Endothelial cell of umbilical vein (primary cell): ENCODE data around the gene RNF32. TPM values are rescaled to one million over a fixed set of nuclear protein-coding genes. Genes with fewer than 3 reads are reported as not detected.

ENCODE experiments used
- BruUV-seq: library from RNA; stranded (reverse); fragments of 400-500 nt; replicated peaks from 2 replicates; lab custom pipeline; 2021; lab: Mats Ljungman, UMichigan
- CTCF ChIA-PET: fragments of 300-600, 350-600 bp; sonication (Branson Sonifier 250); formaldehyde crosslinking; loops from one replicate; lab custom pipeline; 2021; ENCODE audit warnings: antibody characterized with exemption, inconsistent platforms; lab: Charles Lee
- POLR2A ChIA-PET: fragments of 300-600, 350-600 bp; sonication (Branson Sonifier 250); formaldehyde crosslinking; loops from one replicate; lab custom pipeline; 2021; ENCODE audit warnings: antibody characterized with exemption, inconsistent platforms; lab: Charles Lee
- DNase-seq: peaks from one replicate; pipeline ENCODE4 v3.0.0-alpha.2; 2011; ENCODE audit warnings: low read depth, low spot score
- FAIRE-seq: peaks from 2 replicates; lab custom pipeline; 2011; peaks lifted over from hg19 to GRCh38; lab: Jason Lieb, UNC
- H2AFZ ChIP-seq: 2 replicates; pipeline ENCODE4 v1.6.0; 2012; ENCODE audit warnings: low read depth, low read length, control low read depth, inconsistent platforms
- H3K27ac ChIP-seq: 2 replicates; pipeline ENCODE4 v1.5.1; 2011; ENCODE audit warnings: low read depth, mild to moderate bottlenecking, control low read depth, low read length, moderate library complexity; ENCODE audit not compliant: insufficient read depth
- H3K27me3 ChIP-seq, 2 experiments: 2 replicates each; pipeline versions ENCODE4 v1.6.0 to v1.6.1; 2011; ENCODE audit warnings: low read length in 2 of 2, mixed read lengths in 1 of 2; ENCODE audit not compliant: control insufficient read depth in 2 of 2, insufficient read depth in 2 of 2
- H3K36me3 ChIP-seq, 2 experiments: 2 replicates in 1 of 2; 3 replicates in 1 of 2; pipeline ENCODE4 v1.5.1; 2011; ENCODE audit warnings: low read length in 2 of 2, mild to moderate bottlenecking in 1 of 2, moderate library complexity in 1 of 2; ENCODE audit not compliant: control insufficient read depth in 2 of 2, insufficient read depth in 2 of 2; ENCODE audit errors: extremely low read depth in 1 of 2
- H3K4me1 ChIP-seq: 3 replicates; pipeline ENCODE4 v1.5.1; 2011; ENCODE audit warnings: mild to moderate bottlenecking, low read length; ENCODE audit not compliant: control insufficient read depth, insufficient read depth; ENCODE audit errors: extremely low read depth
- H3K4me2 ChIP-seq: 2 replicates; pipeline ENCODE4 v1.6.1; 2011; ENCODE audit warnings: low read length, control low read depth, mixed read lengths; ENCODE audit not compliant: insufficient read depth
- H3K4me3 ChIP-seq, 3 experiments: fragments of 200-600 bp in 1 of 3; sonication (generic), shearing (Covaris generic) in 1 of 3; replicated peaks in 1 of 3; 2 replicates each; pipeline ENCODE4 v1.5.1; 2011 to 2016; ENCODE audit warnings: control low read depth in 3 of 3, low read length in 3 of 3, mild to moderate bottlenecking in 2 of 3, inconsistent platforms in 1 of 3, low read depth in 1 of 3, moderate library complexity in 1 of 3; ENCODE audit not compliant: insufficient read depth in 1 of 3
- H3K79me2 ChIP-seq: 2 replicates; pipeline ENCODE4 v1.6.0; 2012; ENCODE audit warnings: low read length, inconsistent platforms; ENCODE audit not compliant: control insufficient read depth, insufficient read depth
- H3K9ac ChIP-seq: replicated peaks from 2 replicates; pipeline ENCODE3; 2011; ENCODE audit warnings: low read length, control low read depth; ENCODE audit not compliant: insufficient read depth; ENCODE audit errors: extremely low read depth
- H3K9me1 ChIP-seq: replicated peaks from 3 replicates; pipeline ENCODE4 v1.6.0; 2011; ENCODE audit warnings: mild to moderate bottlenecking, low read length; ENCODE audit not compliant: control insufficient read depth, insufficient read depth; ENCODE audit errors: extremely low read depth
- H3K9me3 ChIP-seq: replicated peaks from 2 replicates; pipeline ENCODE4 v1.5.1; 2012; ENCODE audit warnings: low read length, inconsistent platforms; ENCODE audit not compliant: control insufficient read depth, insufficient read depth
- H4K20me1 ChIP-seq: replicated peaks from 2 replicates; pipeline ENCODE3; 2011; ENCODE audit warnings: mild to moderate bottlenecking, low read length; ENCODE audit not compliant: control insufficient read depth, insufficient read depth; ENCODE audit errors: extremely low read depth
- CTCF ChIP-seq, 2 donors: IDR thresholded peaks; 1 replicate in 1 of 2; 2 replicates in 1 of 2; pipeline ENCODE4 v1.5.1; 2011; ENCODE audit warnings: low read length in 2 of 2, mild to moderate bottlenecking in 2 of 2, moderate library complexity in 2 of 2, control low read depth in 1 of 2, inconsistent platforms in 1 of 2, low read depth in 1 of 2; ENCODE audit not compliant: insufficient read depth in 1 of 2; ENCODE audit errors: extremely low read depth in 1 of 2
- EZH2 ChIP-seq: IDR thresholded peaks from 2 replicates; pipeline ENCODE4 v1.6.1; 2012; ENCODE audit warnings: borderline replicate concordance, low read depth, mild to moderate bottlenecking, moderate library complexity, low read length, inconsistent platforms; ENCODE audit not compliant: severe bottlenecking
- GATA2 ChIP-seq: IDR thresholded peaks from 2 replicates; pipeline ENCODE4 v1.7.0; 2011; ENCODE audit warnings: low read depth, mild to moderate bottlenecking, moderate library complexity, mixed read lengths, low read length; ENCODE audit not compliant: insufficient read length, insufficient read depth
- JUN ChIP-seq: IDR thresholded peaks from 2 replicates; pipeline ENCODE4 v1.6.1; 2011; ENCODE audit warnings: borderline replicate concordance, low read depth; ENCODE audit not compliant: insufficient read length, insufficient read depth
- MAX ChIP-seq: IDR thresholded peaks from 2 replicates; pipeline ENCODE4 v1.6.1; 2011; ENCODE audit not compliant: insufficient read depth, insufficient read length
- MYC ChIP-seq: IDR thresholded peaks from one replicate; pipeline ENCODE4 v1.6.1; 2011; ENCODE audit warnings: mild to moderate bottlenecking, low read depth, low read length
- POLR2A ChIP-seq: IDR thresholded peaks from 2 replicates; pipeline ENCODE4 v1.6.1; 2012; ENCODE audit warnings: low read depth, mild to moderate bottlenecking, control low read depth, low read length
- POLR2AphosphoS5 ChIP-seq: IDR thresholded peaks from 2 replicates; pipeline ENCODE4 v1.6.1; 2012; ENCODE audit warnings: low read depth, mild to moderate bottlenecking, control low read depth, low read length, moderate library complexity; ENCODE audit not compliant: insufficient read depth
- dilution Hi-C: fragments of 300-500 bp; cut with MboI; formaldehyde crosslinking; loops from one replicate; pipeline ENCODE4 v1.15.0; 2019; ENCODE audit warnings: low sequenced_read_pairs; ENCODE audit not compliant: extremely low pct_ligation_motif_present
- intact Hi-C: fragments of 100-400 bp; cut with micrococcal nuclease; formaldehyde crosslinking; loops from one replicate; pipeline ENCODE4 v1.10.0; 2022
- polyA plus RNA-seq, 4 experiments: library from polyadenylated mRNA; depleted of rRNA in 3 of 4; stranded (reverse) in 3 of 4; unstranded in 1 of 4; fragments of >200 nt; gene quantifications; 2 replicates each; pipeline versions ENCODE4 v1.2.1 to v1.2.3, GENCODE V29; 2011 to 2012; ENCODE audit warnings: missing spikeins in 1 of 4
- total RNA-seq: library from RNA; stranded (reverse); gene quantifications from 2 replicates; pipeline ENCODE4 v1.2.3, GENCODE V29; 2021

RNF32 gene
- total and polyA plus RNA-seq, 2 donors (not counting 3 experiments of a cell fraction or from before 2014, with no cell fraction given): 0.14 TPM; not detected in 1

- Histone ChIP-seq H3K4me1 (no peaks in the 10 kb centered on the region), H3K9me3 (no peaks in the 10 kb centered on the region), H3K9ac (no peak overlapping the region), H2AFZ (no peak overlapping the region), H3K4me2 (no peak overlapping the region), H3K27me3 (no peaks in the 10 kb centered on the region), H4K20me1 (no peaks in the 10 kb centered on the region), H3K27ac (no peak overlapping the region), H3K9me1 (no peaks in the 10 kb centered on the region), H3K4me3 (no peak overlapping the region), H3K36me3 (no peaks in the 10 kb centered on the region), H3K79me2 (no peaks in the 10 kb centered on the region)
- dilution Hi-C loops: no loop called here
- no TSS peak for BruUV-seq
- ChIA-PET CTCF (no interaction called here), POLR2A (no interaction called here)
- FAIRE-seq (no peak), DNase-seq (no peak)
- intact Hi-C loops: no loop called here
- TF ChIP-seq POLR2AphosphoS5 (no peak), EZH2 (no peak), GATA2 (no peak), MYC (no peak), MAX (no peak)
Measured at GRCh38 chr7:156626220-156626895, 14.2 kb upstream of the RNF32 start.

GRCh38 chr7:156628562-156628961 is 12.0 kb upstream of the RNF32 start:
- no peak overlapping the region for H3K9ac ChIP-seq
- H3K79me2 ChIP-seq: no peaks in the 10 kb centered on the region
- H3K27me3 ChIP-seq: no peaks in the 10 kb centered on the region
- no peak overlapping the region for H3K27ac ChIP-seq
- no peak overlapping the region for H3K4me3 ChIP-seq
- H4K20me1 ChIP-seq: no peaks in the 10 kb centered on the region
- FAIRE-seq (no peak), DNase-seq (no peak)
- dilution Hi-C loops: no loop called here
- no peak overlapping the region for H3K4me2 ChIP-seq
- no TSS peak for BruUV-seq
- intact Hi-C loops: no loop called here
- no peak for TF ChIP-seq POLR2A
- TF ChIP-seq CTCF (IDR thresholded peaks at IDR 0.05; ENCODE audit: extremely low read depth in 1 of 2, insufficient read depth in 1 of 2, low read depth in 1 of 2, low read length in 2 of 2): no peak
- TF ChIP-seq MAX: no peak
- no peak for TF ChIP-seq JUN
- TF ChIP-seq MYC: no peak
- no peak for TF ChIP-seq GATA2
- TF ChIP-seq EZH2: no peak
- no peaks in the 10 kb centered on the region for H3K9me3 ChIP-seq
- H3K4me1 ChIP-seq: no peaks in the 10 kb centered on the region
- CTCF ChIA-PET: no interaction called here
- H3K36me3 ChIP-seq: no peaks in the 10 kb centered on the region
- POLR2A ChIA-PET: no interaction called here
- no peak overlapping the region for H2AFZ ChIP-seq
- H3K9me1 ChIP-seq: no peaks in the 10 kb centered on the region
